NB4 (cell line): ENCODE results near the gene TRIOBP.
"Not testable (repeated sequence)": the region's sequence is repeated elsewhere in the genome, so short reads cannot be mapped to it uniquely, and the experiment has no call there.

Experiments used
- DNase-seq: peaks from one replicate; pipeline ENCODE4 v3.0.0; 2010; ENCODE audit warnings: low read depth
- H3K4me3 ChIP-seq: one replicate; pipeline ENCODE4 v1.5.1; 2011; ENCODE audit warnings: mild to moderate bottlenecking, low read depth, low read length, moderate library complexity
- MYC ChIP-seq: IDR thresholded peaks from 2 replicates; pipeline ENCODE4 v1.6.1; 2011; ENCODE audit warnings: low read depth, low read length
- POLR2A ChIP-seq: IDR thresholded peaks from 2 replicates; pipeline ENCODE4 v1.6.1; 2011; ENCODE audit warnings: mild to moderate bottlenecking; ENCODE audit not compliant: insufficient read length; ENCODE audit errors: extremely low read depth
- TF ChIP-seq, protein P1 (sequence below): IDR thresholded peaks from one replicate; pipeline ENCODE4 v1.5.1; 2012; ENCODE audit warnings: low read depth, low read length
- TF ChIP-seq, protein P2 (sequence below): IDR thresholded peaks from 2 replicates; pipeline ENCODE4 v1.6.1; 2011; ENCODE audit warnings: low read depth, low read length

The TRIOBP gene

DNA sequence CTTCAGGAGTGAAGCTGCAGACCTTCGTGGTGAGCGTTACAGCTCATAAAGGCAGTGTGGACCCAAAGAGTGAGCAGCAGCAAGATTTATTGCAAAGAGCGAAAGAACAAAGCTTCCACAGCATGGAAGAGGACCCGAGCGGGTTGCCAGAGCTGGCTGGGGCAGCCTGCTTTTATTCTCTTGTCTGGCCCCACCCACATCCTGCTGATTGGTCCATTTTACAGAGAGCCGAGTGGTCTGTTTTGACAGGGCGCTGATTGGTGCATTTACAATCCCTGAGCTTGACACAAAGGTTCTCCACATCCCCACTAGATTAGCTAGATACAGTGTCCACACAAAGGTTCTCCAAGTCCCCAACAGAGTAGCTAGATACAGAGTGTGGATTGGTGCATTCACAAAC, 20.4 kb downstream of the TRIOBP start:
- peak overlapping the region; percentile 58 for H3K4me3 ChIP-seq
- TF ChIP-seq POLR2A = peak; percentile 46
- DNase-seq = peak; percentile 56

DNA sequence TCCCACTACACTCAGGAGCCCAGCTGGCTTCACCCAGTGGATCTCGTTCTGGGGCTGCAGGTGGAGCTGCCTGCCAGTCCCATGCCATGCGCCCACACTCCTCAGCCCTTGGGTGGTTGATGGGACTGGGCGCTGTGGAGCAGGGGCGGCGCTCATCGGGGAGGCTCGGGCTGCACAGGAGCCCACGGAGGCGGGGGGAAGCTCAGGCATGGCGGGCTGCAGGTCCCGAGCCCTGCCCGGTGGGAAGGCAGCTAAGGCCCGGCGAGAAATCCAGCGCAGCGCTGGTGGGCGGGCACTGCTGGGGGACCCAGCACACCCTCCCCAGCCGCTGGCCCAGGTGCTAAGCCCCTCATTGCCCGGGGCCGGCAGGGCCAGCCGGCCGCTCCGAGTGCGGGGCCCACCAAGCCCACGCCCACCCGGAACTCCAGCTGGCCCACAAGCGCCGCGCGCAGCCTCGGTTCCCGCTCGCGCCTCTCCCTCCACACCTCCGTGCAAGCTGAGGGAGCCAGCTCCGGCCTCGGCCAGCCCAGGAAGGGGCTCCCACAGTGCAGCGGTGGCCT, 21.0 kb downstream of the TRIOBP start:
- DNase-seq, H3K4me3 ChIP-seq: not testable (repeated sequence)

DNA sequence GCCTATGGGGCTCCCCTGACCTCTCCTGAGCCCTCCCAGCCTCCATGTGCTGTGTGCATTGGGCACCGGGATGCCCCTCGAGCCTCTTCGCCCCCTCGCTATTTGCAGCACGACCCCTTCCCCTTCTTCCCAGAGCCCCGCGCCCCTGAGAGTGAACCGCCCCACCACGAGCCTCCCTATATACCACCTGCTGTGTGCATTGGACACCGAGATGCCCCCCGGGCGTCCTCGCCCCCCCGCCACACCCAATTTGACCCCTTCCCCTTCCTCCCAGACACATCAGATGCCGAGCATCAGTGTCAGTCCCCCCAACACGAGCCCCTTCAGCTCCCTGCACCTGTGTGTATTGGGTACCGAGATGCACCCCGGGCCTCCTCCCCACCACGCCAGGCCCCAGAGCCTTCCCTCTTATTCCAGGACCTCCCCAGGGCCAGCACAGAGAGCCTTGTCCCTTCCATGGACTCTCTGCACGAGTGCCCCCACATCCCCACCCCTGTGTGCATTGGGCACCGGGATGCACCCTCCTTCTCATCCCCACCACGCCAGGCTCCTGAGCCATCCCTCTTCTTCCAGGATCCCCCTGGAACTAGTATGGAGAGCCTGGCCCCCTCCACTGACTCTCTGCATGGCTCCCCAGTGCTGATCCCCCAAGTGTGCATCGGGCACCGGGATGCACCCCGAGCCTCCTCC, 28.8 kb downstream of the TRIOBP start:
- no peak for TF ChIP-seq MYC
- TF ChIP-seq, protein P1, sequence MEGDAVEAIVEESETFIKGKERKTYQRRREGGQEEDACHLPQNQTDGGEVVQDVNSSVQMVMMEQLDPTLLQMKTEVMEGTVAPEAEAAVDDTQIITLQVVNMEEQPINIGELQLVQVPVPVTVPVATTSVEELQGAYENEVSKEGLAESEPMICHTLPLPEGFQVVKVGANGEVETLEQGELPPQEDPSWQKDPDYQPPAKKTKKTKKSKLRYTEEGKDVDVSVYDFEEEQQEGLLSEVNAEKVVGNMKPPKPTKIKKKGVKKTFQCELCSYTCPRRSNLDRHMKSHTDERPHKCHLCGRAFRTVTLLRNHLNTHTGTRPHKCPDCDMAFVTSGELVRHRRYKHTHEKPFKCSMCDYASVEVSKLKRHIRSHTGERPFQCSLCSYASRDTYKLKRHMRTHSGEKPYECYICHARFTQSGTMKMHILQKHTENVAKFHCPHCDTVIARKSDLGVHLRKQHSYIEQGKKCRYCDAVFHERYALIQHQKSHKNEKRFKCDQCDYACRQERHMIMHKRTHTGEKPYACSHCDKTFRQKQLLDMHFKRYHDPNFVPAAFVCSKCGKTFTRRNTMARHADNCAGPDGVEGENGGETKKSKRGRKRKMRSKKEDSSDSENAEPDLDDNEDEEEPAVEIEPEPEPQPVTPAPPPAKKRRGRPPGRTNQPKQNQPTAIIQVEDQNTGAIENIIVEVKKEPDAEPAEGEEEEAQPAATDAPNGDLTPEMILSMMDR = no peak
- TF ChIP-seq POLR2A = no peak
- TF ChIP-seq, protein P2, sequence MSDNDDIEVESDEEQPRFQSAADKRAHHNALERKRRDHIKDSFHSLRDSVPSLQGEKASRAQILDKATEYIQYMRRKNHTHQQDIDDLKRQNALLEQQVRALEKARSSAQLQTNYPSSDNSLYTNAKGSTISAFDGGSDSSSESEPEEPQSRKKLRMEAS = no peak
- no peak overlapping the region for H3K4me3 ChIP-seq
- no peak for DNase-seq

DNA sequence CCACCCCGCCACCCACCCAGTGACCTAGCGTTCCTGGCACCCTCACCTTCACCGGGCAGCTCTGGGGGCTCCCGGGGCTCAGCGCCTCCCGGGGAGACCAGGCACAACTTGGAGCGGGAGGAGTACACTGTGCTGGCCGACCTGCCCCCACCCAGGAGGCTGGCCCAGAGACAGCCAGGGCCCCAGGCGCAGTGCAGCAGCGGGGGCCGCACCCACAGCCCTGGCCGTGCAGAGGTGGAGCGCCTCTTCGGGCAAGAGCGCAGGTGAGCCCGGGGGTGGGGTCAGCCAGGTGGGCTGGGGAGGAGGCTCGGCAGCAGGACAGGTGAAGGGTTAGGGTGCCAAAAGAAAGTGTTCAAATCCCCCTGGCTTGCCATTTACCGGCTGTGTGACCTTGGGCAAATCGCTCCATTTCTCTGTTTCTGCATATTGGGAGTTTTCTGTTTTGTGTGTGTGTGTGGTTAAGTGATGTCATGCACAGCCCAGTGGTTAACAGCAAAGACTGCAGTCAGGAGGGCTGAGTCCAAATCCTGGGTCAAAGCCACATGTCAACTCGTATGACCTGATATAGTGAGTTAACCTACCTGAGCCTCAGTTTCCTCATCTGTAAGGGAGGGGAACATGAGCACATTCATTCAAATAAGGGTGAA, 29.5 kb downstream of the TRIOBP start:
- H3K4me3 ChIP-seq = no peak overlapping the region
- DNase-seq = peak; percentile 54
- TF ChIP-seq, protein P2 = no peak
- TF ChIP-seq POLR2A (no peak), MYC (no peak)
- TF ChIP-seq, protein P1 = no peak

DNA sequence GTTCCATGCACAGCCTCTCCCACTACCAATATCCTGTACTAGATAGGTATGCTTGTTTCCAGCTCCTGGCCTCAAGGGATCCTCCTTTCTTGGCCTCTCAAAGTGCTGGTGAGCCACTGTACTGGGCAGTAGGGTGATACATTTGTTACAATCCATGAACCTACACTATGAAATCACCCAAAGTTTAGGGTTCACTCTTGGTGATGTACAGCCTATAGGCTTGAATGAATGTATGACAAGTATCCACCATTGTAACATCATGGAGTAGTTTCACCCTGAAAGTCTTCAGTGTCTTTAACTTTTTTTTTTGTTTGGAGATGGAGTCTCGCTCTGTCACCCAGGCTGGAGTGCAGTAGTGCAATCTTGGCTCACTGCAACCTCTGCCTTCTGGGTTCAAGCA, 31.8 kb downstream of the TRIOBP start:
- H3K4me3 ChIP-seq = no peak overlapping the region
- no peak for DNase-seq
- TF ChIP-seq, protein P1 = no peak
- TF ChIP-seq MYC (no peak), POLR2A (no peak)
- TF ChIP-seq, protein P2 = no peak

DNA sequence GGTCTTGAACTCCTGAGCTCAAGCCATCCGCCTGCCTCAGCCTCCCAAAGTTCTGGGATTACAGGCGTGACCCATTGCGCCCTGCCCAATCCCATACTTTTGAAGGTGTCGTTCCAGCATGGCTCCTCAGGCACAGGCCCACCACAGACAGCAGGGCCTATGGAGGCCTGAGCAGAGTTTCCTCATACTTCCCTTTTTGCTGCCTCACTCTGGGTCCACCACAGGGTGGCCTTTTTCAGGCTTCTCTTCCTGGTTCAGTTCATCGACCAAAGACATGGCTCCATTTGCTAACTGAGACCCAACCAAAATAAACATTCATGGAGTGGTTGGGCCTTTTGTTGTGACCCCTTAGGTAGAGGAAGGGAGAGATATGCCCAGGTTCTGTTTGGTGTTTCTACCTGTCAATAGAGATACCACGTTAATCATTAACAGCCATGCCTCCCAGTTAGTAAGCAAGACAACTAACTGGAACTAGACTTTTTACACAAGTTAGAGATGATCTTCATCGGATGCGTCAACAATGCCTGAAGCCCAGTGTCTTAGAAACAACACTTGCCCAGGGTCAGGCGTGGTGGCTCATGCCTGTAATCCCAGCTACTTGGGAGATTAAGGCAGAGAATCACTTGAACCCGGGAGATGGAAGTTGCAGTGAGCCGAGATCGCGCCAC, 35.1 kb downstream of the TRIOBP start:
- H3K4me3 ChIP-seq = no peak overlapping the region
- peak; percentile 85 for DNase-seq
- TF ChIP-seq MYC (peak; percentile 21; the same call in 1 of the 2 replicates), POLR2A (no peak)
- TF ChIP-seq, protein P2 = 0 out of 2 replicates have a peak, but pooled peaks have one; percentile 30
- TF ChIP-seq, protein P1 = peak; percentile 27
